Astrocyte of the spinal cord (primary cell): Measurements from ENCODE around the gene C22orf23.

ENCODE experiments used
- DNase-seq: peaks from one replicate; pipeline ENCODE4 v3.0.0; 2011; ENCODE audit warnings: low read depth, low spot score
- H3K4me3 ChIP-seq: 2 replicates; pipeline ENCODE4 v1.5.1; 2011; ENCODE audit warnings: low read depth, mild to moderate bottlenecking, low read length, moderate library complexity
- in situ Hi-C: cut with HindIII; loops from 2 replicates; pipeline ENCODE4 v1.10.0; 2017; ENCODE audit warnings: low sequenced_read_pairs
- TF ChIP-seq, protein P1 (sequence below): IDR thresholded peaks from 2 replicates; pipeline ENCODE4 v1.5.1; 2012; ENCODE audit warnings: low read depth, mild to moderate bottlenecking, low read length, inconsistent platforms

The C22orf23 gene

DNA sequence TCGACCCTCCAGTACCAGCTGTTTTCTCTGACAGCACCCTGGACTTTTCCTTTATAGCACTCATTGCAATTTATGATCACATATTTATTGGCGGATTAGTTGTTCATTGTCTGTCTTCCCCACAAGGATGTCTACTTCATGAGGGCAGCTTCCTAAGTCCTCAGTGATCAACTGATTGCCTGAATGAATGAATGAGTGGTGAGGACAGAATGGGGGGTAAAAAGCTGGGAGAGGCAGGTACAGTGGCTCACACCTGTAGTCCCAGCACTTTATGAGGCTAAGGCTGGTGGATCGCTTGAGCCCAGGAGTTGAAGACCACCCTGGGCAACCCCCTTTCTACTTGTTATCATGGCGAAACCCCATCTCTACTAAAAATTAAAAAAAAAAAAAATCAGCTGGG lies 42.1 kb upstream of the C22orf23 start:
- TF ChIP-seq, protein P1, sequence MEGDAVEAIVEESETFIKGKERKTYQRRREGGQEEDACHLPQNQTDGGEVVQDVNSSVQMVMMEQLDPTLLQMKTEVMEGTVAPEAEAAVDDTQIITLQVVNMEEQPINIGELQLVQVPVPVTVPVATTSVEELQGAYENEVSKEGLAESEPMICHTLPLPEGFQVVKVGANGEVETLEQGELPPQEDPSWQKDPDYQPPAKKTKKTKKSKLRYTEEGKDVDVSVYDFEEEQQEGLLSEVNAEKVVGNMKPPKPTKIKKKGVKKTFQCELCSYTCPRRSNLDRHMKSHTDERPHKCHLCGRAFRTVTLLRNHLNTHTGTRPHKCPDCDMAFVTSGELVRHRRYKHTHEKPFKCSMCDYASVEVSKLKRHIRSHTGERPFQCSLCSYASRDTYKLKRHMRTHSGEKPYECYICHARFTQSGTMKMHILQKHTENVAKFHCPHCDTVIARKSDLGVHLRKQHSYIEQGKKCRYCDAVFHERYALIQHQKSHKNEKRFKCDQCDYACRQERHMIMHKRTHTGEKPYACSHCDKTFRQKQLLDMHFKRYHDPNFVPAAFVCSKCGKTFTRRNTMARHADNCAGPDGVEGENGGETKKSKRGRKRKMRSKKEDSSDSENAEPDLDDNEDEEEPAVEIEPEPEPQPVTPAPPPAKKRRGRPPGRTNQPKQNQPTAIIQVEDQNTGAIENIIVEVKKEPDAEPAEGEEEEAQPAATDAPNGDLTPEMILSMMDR, result no peak
- in situ Hi-C loops, result no loop called here

DNA sequence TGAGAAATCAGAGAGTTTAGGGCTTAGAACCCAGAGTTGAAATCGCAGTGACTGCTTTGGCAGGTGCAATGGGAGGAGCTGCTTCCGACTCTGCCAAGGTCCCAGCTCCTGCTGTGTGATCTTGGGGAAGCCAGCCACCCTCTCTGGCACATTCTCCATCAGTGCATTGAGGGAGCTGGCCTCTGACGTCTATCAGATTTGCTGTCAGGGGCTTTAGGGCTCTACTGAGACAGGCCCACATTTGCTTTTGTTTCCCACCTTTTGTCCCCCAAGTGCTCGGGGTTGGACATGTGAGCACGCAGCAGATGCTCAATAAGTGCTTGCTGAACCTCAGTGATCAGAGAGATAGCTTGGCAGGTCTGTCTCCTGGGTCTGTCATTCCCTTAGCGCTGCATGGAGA lies 41.6 kb upstream of the C22orf23 start:
- TF ChIP-seq, protein P1, result no peak
- no peak overlapping the region for H3K4me3 ChIP-seq
- no peak for DNase-seq
- in situ Hi-C loops, result no loop called here

More for the DNA sequence above, 42.1 kb upstream of the C22orf23 start:
- no peak overlapping the region for H3K4me3 ChIP-seq
- no peak for DNase-seq

DNA sequence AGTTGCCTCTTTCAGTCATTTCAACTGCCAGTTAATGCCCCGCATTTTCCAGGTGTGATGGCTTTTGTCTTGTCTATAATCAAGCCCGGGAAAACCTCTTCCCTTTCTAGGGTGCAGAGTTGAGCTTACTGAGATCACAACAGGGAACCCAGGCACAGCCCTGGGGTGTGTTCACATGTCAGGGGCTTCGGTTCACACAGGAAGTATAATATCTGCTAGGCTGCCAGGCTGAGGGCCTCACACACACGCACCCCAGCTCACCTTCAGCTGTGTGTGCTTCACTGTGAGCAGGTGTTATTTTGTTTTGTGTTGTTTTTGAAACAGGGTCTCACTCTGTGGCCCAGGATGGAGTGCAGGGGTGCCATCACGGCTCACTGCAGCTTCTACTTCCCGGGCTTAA lies 40.6 kb upstream of the C22orf23 start:
- TF ChIP-seq, protein P1, result no peak
- no peak overlapping the region for H3K4me3 ChIP-seq
- no peak for DNase-seq
- in situ Hi-C loops, result no loop called here

DNA sequence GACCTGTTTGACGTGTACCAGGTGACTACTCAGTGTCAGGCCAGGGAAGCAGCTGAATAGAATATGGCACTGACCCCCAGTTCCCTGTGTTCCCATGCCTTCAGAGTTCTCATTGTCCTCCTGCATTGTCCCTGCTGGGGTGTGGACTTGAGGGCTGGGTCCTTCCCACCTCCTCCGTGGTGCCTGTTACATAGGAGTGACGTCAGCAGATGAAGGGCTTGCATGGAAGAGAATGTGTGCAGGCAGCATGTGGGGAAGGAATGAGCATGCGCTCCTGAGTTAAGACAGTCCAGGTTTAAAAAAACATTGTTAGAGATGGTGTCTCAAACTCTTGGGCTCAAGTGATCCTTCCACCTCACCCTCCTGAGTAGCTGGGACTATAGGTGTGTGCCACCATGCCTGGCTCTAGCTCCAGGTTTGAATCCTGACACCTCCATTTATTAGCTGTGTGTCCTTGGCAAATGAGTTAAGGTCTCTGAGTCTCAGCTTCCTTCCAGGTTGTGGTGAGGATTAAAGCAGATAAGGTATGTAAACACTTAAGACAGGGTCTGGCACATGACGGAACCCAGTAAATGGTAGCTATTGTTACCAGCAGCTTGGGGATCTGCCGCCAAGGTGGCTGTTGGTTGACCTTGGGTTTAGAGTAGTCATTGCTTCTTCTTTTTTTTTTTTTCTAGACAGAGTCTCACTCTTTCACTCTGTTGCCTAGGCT lies 38.5 kb upstream of the C22orf23 start:
- no peak overlapping the region for H3K4me3 ChIP-seq
- in situ Hi-C loops, result no loop called here
- DNase-seq, result no peak
- TF ChIP-seq, protein P1, result no peak

DNA sequence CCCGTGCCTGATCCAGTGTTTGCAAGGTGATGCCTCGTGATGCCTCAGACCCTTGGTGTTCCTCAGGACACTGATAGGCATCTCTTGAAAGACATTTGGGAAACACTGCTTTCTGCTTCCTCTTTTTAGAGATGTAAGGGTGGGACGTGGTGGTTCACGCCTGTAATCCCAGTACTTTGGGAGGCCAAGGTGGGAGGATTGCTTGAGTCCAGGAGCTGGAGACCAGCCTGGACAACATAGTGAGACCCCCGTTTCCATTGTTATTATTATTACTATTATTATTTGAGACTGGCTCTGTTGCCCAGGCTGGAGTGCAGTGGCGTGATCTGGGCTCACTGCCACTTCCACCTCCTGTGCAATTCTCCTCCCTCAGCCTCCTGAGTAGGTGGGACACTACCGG lies 37.5 kb upstream of the C22orf23 start:
- in situ Hi-C loops, result no loop called here
- DNase-seq, result no peak
- TF ChIP-seq, protein P1, result no peak
- H3K4me3 ChIP-seq, result no peak overlapping the region

DNA sequence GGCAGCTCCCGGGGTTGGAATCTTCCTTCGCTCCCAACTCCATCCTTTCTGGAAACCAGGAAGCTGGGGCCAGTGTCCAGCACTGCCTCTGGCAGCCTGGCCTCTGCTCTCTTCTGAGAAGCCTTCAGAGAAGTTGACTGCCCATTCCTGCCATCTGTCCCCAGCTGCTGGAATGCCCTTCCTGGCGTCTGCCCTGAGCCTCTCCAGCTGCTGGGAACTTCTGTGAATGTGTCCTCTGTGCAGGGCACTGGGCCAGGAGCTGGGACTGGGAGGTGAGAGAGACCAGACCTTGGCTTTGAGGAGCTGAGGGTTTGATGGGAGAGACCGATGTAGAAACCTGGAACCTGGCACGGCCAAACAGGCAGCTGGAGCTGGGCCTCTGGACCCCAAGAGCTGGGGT lies 36.9 kb upstream of the C22orf23 start:
- H3K4me3 ChIP-seq, result no peak overlapping the region
- in situ Hi-C loops, result no loop called here
- TF ChIP-seq, protein P1, result no peak
- no peak for DNase-seq
